Astrocyte of the cerebellum (primary cell): ENCODE measurements around the gene MYRF.

Experiments
- DNase-seq: peaks from one replicate; pipeline ENCODE4 v3.0.0-alpha.2; 2011; ENCODE audit warnings: low read depth
- H3K4me3 ChIP-seq: 2 replicates; pipeline ENCODE4 v1.5.1; 2011; ENCODE audit warnings: mild to moderate bottlenecking, low read depth, low read length, moderate library complexity
- in situ Hi-C: cut with HindIII; loops from 2 replicates; pipeline ENCODE4 v1.10.0; 2017; ENCODE audit warnings: low sequenced_read_pairs
- TF ChIP-seq, protein P1 (sequence below): IDR thresholded peaks from 2 replicates; pipeline ENCODE4 v1.5.1; 2012; ENCODE audit warnings: low read length, low read depth, moderate library complexity, mild to moderate bottlenecking; ENCODE audit errors: missing control alignments

MYRF gene

DNA sequence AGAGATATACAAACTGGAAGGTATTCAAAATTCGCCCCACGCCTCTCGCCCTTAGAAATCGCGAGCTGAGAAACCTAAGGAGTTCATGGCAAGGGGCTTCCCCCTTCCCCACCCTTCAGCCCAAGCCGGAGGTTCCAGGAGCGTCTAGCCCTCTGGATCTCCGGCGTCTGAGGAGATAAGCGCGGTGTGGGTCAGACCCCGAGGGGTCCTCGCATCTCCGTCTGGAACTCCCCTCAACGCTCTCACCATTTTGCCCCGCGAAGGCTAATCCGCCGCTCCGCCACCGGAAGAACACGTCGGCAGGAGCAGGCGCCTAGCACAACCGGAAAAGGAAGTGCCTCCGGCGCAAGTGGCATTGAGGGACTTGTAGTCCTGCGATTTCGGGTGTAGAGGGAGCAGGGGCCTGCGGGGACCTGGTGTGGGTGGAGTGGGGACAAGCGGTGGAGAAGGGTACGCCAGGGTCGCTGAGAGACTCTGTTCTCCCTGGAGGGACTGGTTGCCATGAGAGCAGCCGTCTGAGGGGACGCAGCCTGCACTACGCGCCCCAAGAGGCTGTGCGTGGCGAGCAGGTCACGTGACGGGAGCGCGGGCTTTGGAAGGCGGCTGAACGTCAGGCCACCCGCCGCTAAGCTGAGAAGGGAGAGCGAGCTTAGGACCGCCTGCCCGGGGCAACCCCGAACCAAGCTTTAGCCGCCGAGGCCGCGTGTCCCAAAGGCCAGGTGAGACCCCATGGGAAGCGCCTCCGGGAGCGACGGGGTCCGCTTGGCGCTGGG, 40.1 kb downstream of the MYRF start, which contains the start of the genes FEN1 and TMEM258:
Gene FEN1, plus strand, starts transcription at position 602 of the 773 bp plus-strand sequence. CDS start 2,451 bp downstream, outside the sequence.
Gene TMEM258, minus strand, starts transcription at position 290 of the 773 bp plus-strand sequence. Its CDS starts 41 bp downstream, at position 249.
- DNase-seq: peak; percentile 78
- in situ Hi-C loops: no loop called here
- peak within 1 kb of the TSS; percentile 76 for H3K4me3 ChIP-seq
- TF ChIP-seq, protein P1, sequence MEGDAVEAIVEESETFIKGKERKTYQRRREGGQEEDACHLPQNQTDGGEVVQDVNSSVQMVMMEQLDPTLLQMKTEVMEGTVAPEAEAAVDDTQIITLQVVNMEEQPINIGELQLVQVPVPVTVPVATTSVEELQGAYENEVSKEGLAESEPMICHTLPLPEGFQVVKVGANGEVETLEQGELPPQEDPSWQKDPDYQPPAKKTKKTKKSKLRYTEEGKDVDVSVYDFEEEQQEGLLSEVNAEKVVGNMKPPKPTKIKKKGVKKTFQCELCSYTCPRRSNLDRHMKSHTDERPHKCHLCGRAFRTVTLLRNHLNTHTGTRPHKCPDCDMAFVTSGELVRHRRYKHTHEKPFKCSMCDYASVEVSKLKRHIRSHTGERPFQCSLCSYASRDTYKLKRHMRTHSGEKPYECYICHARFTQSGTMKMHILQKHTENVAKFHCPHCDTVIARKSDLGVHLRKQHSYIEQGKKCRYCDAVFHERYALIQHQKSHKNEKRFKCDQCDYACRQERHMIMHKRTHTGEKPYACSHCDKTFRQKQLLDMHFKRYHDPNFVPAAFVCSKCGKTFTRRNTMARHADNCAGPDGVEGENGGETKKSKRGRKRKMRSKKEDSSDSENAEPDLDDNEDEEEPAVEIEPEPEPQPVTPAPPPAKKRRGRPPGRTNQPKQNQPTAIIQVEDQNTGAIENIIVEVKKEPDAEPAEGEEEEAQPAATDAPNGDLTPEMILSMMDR: no peak

DNA sequence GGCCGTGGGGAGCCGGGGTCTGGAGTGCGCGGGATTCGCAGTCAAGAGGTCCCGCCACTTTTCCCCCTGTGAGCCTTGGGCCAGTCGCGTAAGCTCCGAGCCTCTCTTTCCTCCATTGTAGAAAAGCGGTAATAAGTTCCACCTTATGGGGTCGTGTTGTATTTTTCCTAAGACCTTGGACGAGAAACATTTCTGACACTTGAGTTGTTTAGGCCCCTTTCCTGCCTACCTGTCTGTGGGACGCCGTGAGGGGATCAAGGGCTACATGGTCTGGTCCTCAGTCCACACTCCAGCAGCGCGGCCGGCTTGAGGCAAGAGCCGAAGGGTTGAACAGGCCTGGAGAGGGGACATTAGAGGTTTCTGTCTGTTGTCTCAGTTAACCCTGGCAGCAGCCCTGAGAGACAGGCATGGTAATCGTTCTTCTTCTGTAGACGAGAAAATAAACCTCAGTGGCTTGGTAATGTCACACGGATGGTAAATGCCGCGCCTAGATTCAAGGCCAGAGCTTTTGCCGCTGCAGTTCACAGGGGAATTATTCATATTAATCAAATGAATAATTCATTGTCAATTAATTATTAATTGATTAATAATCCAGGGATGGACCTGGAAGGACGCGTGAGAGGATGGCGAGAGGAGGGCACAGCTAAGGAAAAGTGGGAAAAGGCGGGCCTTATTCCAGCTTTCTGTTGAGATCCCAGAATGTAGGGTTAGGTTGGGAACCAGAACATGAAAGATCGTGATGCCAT, 40.8 kb downstream of the MYRF start:
- in situ Hi-C loops: no loop called here
- DNase-seq: no peak
- peak overlapping the region; percentile 76 for H3K4me3 ChIP-seq
- TF ChIP-seq, protein P1: no peak

DNA sequence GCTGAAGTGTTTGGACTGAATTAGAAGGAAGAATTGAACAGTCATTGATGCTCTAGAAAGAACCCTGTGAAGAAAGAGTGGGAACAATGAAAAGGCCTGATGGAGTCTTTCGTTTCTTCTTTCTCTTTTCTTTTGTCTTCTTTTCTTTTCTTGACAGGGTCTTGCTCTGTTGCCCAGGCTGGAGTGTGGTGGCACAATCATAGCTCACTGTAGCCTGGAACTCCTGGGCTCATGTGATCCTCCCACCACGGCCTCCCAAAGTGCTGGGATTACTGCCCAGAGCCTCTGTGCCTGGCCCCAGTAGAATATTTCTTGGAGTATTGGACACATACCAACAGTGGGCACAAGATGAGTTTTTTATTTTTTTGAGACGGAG, 41.4 kb downstream of the MYRF start:
- TF ChIP-seq, protein P1: no peak

DNA sequence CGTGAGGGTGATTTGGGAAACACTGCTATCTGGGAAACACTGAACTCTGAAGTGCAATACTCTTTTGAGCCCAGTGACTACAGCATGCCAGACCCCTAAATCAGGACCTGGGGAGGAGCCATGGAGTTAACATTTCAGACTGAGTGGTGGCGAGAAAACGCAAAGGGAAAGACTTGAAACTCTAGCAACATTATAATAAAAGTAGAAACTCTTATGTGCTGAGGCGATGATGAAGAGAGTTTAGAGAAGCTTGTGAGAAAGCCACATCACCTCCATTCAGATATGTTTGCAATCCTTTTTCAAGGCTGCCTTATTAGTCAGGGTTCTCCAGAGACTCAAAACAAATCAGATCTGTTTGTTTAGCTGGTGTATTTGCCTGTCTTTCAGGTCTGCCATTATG, 42.1 kb downstream of the MYRF start:
- in situ Hi-C loops: no loop called here
- DNase-seq: no peak
- TF ChIP-seq, protein P1: no peak
- no peak overlapping the region for H3K4me3 ChIP-seq

More for the DNA sequence above, 41.4 kb downstream of the MYRF start:
- DNase-seq: no peak
- in situ Hi-C loops: no loop called here
- peak overlapping the region; percentile 76 for H3K4me3 ChIP-seq

DNA sequence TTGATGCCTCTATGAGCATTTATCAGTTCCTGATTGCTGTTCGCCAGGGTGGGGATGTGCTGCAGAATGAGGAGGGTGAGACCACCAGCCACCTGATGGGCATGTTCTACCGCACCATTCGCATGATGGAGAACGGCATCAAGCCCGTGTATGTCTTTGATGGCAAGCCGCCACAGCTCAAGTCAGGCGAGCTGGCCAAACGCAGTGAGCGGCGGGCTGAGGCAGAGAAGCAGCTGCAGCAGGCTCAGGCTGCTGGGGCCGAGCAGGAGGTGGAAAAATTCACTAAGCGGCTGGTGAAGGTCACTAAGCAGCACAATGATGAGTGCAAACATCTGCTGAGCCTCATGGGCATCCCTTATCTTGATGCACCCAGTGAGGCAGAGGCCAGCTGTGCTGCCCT, 43.0 kb downstream of the MYRF start:
- no peak overlapping the region for H3K4me3 ChIP-seq
- in situ Hi-C loops: no loop called here
- TF ChIP-seq, protein P1: no peak
- no peak for DNase-seq

DNA sequence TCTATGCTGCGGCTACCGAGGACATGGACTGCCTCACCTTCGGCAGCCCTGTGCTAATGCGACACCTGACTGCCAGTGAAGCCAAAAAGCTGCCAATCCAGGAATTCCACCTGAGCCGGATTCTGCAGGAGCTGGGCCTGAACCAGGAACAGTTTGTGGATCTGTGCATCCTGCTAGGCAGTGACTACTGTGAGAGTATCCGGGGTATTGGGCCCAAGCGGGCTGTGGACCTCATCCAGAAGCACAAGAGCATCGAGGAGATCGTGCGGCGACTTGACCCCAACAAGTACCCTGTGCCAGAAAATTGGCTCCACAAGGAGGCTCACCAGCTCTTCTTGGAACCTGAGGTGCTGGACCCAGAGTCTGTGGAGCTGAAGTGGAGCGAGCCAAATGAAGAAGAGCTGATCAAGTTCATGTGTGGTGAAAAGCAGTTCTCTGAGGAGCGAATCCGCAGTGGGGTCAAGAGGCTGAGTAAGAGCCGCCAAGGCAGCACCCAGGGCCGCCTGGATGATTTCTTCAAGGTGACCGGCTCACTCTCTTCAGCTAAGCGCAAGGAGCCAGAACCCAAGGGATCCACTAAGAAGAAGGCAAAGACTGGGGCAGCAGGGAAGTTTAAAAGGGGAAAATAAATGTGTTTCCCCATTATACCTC, 43.6 kb downstream of the MYRF start:
- in situ Hi-C loops: no loop called here
- H3K4me3 ChIP-seq: no peak overlapping the region
- TF ChIP-seq, protein P1: no peak
- no peak for DNase-seq
